ENCODE data around the gene ARHGEF33.

Gene ARHGEF33

GRCh38 chr2:38966006-38966405 lies 76.3 kb downstream of the ARHGEF33 start:
- no peak for DNase-seq

DNA sequence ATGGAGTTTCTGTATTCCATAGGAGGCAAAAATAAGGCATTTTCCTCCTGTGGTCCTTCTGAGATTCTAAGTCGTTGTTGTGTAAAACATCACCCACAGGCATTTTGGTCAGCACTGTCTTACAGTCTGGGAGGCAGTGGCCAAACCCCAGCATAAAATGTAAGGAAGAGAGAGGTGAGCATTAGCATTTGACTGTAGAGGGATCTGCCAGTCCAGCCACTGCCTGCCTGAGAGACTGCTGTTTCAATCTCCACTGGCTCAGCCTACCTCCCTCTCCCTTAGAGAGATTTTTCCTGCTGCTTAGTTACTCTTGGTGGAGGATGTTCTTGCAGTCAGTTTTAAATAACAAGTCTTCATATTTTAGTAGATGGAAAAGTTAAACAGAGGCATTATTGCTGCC lies 77.0 kb downstream of the ARHGEF33 start:
- DNase-seq = no peak

DNA sequence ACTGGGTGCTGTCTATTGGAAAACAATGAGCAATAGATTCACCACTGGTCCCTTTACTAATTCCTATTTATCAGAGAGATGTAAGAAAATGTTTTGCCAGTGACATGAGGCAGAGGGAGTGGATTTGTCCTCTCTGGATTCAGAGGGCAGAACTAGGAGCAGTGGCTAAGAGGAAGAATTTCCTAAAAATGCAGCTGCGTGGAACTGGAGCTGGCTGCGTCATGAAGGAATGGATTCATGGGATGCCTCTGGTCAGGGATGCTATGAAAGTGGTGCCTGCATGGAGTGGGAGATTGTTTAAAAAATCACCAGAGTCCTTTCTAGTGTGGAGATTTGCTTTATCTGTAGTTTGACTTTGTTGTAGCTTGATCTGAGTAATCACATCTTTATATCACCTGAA lies 78.3 kb downstream of the ARHGEF33 start:
- DNase-seq = no peak

- DNase-seq = no peak
Observed at GRCh38 chr2:38971377-38971776, 81.7 kb downstream of the ARHGEF33 start.

DNA sequence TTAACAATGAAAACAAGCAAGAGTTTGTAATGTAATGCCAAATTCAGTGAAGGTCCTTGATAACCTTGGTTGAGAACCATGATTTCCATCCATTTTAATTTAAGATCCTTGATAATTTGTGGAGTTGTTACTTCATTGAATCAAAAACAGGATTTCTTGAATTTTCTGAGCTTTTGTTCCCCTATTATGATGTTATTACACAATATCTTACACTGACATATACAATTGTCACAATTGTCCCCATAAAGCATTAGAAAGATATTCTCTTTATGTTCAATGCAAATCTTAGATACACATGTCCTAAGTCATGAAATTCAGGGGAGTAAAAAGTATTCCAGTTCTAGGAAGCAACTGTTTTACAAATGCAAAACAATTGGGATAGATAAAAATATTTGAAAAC lies 83.6 kb downstream of the ARHGEF33 start:
- no peak for DNase-seq

DNA sequence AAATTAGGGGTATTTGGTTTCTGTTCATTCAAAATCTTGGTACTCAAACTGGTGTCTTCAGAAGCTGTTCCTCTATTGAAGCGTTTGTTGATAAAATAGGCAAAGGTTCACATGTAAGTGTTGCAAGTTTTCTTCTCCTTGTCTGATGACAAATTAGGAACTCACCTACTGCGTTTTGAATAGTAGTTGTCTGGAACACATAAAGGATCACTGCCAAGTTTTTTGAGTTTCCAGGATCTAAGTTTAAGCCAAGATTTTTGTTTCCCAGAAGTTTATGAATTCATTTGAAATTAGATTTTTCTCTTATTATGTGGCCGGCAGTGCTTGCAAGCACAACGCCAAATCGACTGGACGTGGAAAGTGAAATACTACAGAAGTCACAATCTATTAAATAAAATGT lies 85.4 kb downstream of the ARHGEF33 start:
- DNase-seq = no peak

DNA sequence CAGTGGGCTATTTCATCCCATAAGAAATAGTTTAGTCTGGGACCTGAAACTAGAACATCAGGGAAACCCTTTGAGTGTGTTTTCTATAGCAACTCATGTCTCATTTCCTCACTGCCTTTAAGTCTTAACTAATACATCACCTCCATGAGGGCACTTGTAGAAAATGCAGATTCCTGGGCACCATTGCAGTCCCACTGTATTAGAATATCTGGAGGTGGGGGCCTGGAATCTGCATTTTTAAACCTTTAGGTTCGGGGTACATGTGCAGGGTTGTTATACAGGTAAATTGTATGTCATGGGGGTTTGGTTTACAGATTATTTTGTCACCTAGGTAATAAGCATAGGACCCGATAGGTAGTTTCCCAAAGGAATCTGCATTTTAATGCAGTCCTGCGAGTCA lies 87.4 kb downstream of the ARHGEF33 start:
- DNase-seq = no peak

DNA sequence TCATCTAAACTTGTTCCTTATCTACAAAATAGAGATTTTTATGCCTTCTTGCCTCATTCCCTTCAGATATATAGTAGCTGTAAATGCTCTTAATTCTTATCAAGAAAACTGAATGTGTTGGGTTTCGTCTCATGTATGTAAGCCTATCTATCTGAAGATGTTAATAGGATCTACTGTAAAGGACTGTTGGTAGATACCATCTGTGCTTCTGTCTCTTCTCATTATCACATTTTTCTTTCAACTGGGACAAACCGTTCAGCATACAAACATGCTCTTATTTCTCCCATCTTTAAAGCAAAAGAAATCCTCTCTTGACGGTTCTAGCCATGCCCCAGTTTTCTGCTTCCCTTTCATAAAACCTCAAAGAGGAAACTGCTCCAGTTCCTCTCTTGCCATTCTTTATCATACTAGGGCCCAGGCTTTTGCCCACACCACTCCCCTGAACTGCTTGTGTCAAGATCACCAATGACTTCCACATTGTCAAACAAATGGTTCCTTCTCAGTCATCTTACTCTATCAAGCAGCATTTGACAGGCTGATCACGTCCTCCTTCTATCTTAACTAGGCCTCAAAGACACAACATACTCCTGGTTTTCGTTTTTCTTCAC lies 88.7 kb downstream of the ARHGEF33 start:
- DNase-seq = no peak

- DNase-seq = no peak
Observed at GRCh38 chr2:38978908-38979307, 89.2 kb downstream of the ARHGEF33 start.

GRCh38 chr2:38981003-38981669 lies 91.5 kb downstream of the ARHGEF33 start:
- no peak for DNase-seq

DNA sequence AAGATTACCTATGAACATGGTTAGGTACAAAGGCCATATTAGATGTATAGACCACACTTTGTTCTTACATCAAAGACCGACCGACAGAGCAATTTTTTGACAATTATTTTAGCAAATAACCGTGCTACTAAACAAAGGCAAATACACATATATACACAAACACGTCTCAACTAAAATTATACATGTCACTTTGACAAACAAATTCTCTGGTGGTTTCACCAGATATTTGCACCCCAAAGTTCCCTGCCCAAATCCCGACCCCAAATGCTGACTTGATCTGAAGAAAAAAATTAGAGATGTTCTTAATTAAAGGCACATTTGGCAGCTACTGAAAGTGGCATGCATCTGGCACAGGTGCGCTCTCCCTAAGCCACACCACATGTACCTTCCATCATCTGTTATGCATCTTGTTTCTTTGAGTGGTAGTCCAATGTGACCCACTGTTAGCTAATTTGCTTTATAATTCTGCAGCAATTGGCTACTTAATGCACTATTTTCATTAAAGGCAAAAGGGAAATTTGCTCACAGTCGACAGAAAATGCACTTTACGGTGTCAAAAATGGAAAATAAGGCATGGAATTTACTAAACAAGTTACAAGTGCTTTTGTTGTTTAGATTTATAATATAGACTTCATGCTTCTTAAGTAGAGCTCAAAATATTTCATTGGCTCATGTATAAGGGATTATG lies 92.1 kb downstream of the ARHGEF33 start:
- no peak for DNase-seq

- no peak for DNase-seq
Observed at GRCh38 chr2:38982498-38982897, 92.8 kb downstream of the ARHGEF33 start.

DNA sequence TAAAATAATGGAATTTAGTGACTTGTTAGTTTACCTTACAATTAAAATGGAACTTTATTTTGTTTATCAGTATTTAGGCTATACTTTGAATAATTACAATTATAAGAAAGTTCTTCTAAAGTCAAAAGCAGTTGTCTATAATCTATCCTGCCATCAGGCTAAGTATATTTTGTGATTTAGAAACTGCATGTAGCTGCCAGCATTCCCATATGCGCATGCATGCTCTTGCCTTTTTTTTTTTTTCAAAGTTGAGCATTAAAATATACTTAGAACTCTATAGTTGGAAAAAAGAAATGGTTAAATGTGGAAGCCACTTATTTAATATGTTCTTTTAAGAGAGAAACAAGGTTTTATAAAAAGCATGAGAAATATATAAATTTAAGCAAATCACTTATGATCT lies 99.0 kb downstream of the ARHGEF33 start:
- DNase-seq = no peak

DNA sequence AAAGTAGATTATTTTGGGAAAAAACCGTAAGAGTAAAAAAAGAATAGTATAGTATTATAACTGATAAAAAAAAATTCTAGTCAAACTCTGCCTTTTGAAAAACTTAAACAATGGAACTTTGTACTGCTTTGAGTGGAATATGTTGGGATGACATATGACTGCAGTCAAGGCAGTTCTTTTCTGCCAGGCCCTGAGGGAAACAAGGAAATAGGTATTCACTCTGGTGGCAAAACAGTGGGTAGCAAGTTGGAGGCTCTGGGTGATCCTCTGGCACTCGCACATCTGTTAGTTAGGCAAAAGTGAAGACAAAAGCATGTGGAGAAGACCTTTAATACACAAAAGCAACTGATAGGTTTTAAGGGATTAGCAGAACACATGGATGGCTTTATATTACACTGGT lies 102.2 kb downstream of the ARHGEF33 start:
- DNase-seq = no peak

- DNase-seq = no peak
Observed at GRCh38 chr2:38997781-38998180, 108.1 kb downstream of the ARHGEF33 start.

- no peak for DNase-seq
Observed at GRCh38 chr2:39000552-39000951, 110.9 kb downstream of the ARHGEF33 start.

- DNase-seq = no peak
Observed at GRCh38 chr2:39007875-39008504, 118.3 kb downstream of the ARHGEF33 start.

DNA sequence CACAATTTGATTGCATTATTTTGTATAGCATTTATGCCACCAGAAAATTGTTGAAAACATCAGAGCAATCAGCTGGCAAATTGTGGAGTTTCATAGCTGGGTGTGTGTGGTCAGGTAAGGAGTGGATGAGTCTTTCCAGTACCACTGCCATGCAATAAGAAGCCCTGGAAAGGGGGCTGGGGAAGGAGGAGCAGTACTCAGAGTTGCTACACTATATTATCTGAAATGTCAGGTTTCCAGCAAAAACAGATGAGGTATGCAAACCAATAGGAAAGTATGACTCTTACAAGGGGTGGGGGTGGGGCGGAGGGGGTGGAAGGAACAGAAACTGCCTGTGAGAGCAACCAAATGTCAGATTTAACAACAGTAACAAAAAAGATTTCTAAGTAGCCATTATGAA lies 119.0 kb downstream of the ARHGEF33 start:
- no peak for DNase-seq

GRCh38 chr2:39013871-39014270 lies 124.2 kb downstream of the ARHGEF33 start:
- DNase-seq = no peak

DNA sequence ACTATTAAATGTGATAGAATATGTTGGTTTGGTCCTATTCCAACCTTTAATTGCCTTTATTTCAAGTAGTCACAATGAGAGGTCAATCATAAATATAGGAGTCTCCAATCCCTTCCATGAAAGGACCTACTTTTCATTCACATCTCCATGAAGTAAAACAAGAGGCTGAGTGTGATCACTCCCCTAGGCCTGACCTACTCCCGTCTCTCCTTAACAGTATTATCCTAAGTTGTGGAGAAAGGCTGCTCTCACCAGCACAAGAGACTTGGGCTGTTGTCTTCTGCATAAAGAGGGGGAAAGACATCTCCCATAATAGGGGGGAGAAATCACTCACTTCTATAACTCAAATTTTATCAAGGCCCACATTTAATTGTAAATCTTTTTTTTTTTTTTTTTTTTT lies 125.7 kb downstream of the ARHGEF33 start:
- no peak for DNase-seq

DNA sequence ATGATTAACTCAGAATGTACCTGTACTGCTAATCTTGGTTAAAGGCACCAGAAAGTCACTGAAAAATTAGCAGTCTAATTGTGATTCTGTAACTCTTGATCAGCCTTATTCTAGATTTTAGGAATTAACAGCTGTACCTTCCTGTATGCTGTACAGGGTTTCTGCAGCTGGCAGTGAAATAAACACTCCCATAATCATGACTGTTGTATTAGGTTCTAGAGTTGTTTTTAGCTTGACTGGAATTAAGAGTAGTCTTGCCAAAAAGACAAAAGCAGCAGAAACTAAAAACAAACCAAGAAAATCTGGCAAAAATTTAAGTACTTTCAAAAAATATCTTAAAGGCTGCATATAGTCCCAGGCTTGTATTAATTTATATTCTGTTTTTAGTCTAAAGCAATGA lies 127.7 kb downstream of the ARHGEF33 start:
- DNase-seq = no peak

- no peak for DNase-seq
Observed at GRCh38 chr2:39018638-39019037, 129.0 kb downstream of the ARHGEF33 start.

DNA sequence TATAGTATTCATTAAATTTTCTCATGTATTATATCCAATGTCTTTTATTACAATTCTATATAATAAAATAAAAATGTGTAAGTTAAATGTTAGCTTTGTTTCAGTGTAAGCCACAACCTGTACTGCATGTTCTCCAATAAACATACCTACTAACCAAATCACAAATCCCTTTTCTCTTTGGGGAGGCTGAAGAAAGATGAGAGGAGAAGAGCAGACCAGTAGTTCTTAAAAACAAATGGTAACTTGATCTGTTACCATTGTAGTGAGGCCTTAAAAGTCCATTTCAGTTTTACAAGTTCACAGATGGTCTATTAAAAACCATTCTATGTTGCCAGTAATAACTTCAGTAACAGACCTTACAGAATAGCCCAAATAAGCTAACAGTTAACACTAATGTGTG lies 130.7 kb downstream of the ARHGEF33 start:
- DNase-seq = peak; percentile 7

DNA sequence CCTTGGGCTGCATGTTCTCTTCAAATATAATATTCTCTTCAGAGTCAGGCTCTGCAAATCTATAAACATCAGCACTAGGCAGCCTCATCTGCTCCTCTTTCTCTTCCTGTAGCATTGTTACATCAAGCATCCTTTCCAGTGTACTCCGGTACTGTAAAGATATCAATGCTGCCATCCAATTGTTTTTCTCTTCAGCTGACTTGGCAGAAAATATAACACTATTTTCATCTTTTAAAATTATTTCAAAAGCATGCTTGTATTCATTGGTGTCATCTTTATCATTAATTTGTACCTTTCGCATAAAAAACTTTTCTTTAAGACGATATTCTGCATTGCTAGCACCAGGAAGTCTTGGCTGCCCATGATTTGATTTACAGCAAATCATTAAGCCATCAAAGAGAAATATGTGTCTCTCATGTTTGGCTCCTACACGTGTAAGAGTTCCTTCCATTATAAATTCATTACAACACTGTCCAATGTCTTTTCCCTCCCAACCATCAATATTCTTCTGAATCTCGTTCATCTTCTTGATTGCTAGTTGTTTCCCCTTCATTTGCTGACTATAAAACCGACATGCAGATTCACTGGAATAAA lies 133.1 kb downstream of the ARHGEF33 start:
- no peak for DNase-seq

Measured in NCI-H2107 (cell line).